ENCODE results near the gene CYP4B1. TPM values are rescaled to one million over a fixed set of nuclear protein-coding genes. Genes with fewer than 3 reads are reported as not detected.

Gene CYP4B1
- total RNA-seq (2014; rRNA removed; shearing (Covaris generic)) = not detected in 2 replicates
- not detected in 2 replicates for total RNA-seq (2022)
- Bru-seq, nascent RNA = not detected
- BruChase-seq, experiment 1, labeled RNA remaining after a 6-hour chase = not detected
- BruChase-seq, experiment 2, labeled RNA remaining after a 2-hour chase = not detected
- long read RNA-seq = 0 reads

DNA sequence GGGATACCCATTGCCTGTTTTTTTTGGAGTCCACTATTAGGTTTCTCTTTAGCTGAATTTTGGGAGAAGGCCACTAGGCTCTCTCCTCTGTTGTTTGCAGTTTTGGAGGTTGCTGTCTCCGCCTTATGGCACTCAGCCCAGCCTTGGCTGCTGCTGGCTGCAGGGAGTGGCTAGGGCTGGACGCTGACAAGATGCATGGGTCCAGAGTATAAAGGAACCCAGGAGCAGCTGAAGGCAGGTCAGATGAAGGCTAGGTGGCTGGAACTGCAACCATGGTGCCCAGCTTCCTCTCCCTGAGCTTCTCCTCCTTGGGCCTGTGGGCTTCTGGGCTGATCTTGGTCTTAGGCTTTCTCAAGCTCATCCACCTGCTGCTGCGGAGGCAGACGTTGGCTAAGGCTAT lies at the start of gene CYP4B1:
Gene CYP4B1, plus strand, starts transcription at position 237 of the 400 bp plus-strand sequence. Its CDS starts 36 bp downstream, at position 273.
- no peaks in the 10 kb centered on the region for H4K20me1 ChIP-seq (ENCODE audit: insufficient read depth, low read length)
- no peak within 1 kb of the TSS for H2AFZ ChIP-seq (ENCODE audit: low read length)
- H3K36me3 ChIP-seq (ENCODE audit: insufficient read depth, low read length) = no peaks in the 10 kb centered on the region
- intact Hi-C loops (cut with micrococcal nuclease; ENCODE audit: unreplicated experiment) = no loop called here
- CTCF ChIA-PET (ENCODE audit: unreplicated experiment) = no interaction called here
- DNase-seq (ENCODE audit: low spot score) = no peak
- H3K27ac ChIP-seq (ENCODE audit: low read depth, low read length, poor library complexity, severe bottlenecking) = no peak within 1 kb of the TSS
- POLR2A ChIA-PET = interaction anchor here (0.5 kb wide), 1 partner anchor 108 kb away, joined by 3 read pairs; no protein-coding TSS in a partner anchor
- no peaks in the 10 kb centered on the region for H3K9me2 ChIP-seq (ENCODE audit: insufficient read depth, low read length)
- H3K4me3 ChIP-seq (ENCODE audit: low read depth, low read length, poor library complexity, severe bottlenecking) = no peak within 1 kb of the TSS
- no peaks in the 10 kb centered on the region for H3K9me3 ChIP-seq (ENCODE audit: low read length)
- TF ChIP-seq, protein P1, sequence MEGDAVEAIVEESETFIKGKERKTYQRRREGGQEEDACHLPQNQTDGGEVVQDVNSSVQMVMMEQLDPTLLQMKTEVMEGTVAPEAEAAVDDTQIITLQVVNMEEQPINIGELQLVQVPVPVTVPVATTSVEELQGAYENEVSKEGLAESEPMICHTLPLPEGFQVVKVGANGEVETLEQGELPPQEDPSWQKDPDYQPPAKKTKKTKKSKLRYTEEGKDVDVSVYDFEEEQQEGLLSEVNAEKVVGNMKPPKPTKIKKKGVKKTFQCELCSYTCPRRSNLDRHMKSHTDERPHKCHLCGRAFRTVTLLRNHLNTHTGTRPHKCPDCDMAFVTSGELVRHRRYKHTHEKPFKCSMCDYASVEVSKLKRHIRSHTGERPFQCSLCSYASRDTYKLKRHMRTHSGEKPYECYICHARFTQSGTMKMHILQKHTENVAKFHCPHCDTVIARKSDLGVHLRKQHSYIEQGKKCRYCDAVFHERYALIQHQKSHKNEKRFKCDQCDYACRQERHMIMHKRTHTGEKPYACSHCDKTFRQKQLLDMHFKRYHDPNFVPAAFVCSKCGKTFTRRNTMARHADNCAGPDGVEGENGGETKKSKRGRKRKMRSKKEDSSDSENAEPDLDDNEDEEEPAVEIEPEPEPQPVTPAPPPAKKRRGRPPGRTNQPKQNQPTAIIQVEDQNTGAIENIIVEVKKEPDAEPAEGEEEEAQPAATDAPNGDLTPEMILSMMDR (conservative IDR thresholded peaks at IDR 0.05; ENCODE audit: low read length) = no peak
- TF ChIP-seq EZH2phosphoT487 (IDR thresholded peaks at IDR 0.05; ENCODE audit: borderline replicate concordance, low read depth, low read length) = no peak
- H3K79me2 ChIP-seq (ENCODE audit: insufficient read depth, low read depth, low read length) = no peaks in the 10 kb centered on the region
- H3K4me1 ChIP-seq (ENCODE audit: insufficient read depth, low read length, poor library complexity, severe bottlenecking) = no peaks in the 10 kb centered on the region
- H3K4me2 ChIP-seq (ENCODE audit: low read length) = no peak within 1 kb of the TSS
- BruUV-seq (replicated peaks) = no TSS peak

DNA sequence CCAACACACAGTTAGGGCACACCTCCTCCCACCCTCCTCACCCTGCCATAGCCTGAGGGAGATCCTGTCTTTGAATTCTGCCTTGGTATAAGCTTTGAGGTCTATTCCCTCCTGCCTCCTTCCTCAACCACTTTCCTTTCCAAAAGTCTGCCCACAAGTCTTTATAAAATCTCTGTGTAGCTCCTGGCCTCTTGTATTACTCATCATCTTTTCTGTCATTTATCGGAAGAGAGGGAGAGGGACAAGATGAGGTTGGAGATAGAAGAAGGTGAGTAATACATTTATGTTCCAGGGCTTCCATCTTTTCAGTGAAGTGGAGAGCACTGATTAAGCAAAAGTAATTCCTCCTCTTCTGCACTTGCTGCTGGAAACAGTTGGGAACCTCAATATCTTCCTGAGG lies 49.4 kb upstream of the CYP4B1 start:
- POLR2A ChIA-PET = no interaction called here
- Histone ChIP-seq H3K4me2 (ENCODE audit: low read length) (no peak overlapping the region), H4K20me1 (ENCODE audit: insufficient read depth, low read length) (no peaks in the 10 kb centered on the region), H3K27ac (ENCODE audit: low read depth, low read length, poor library complexity, severe bottlenecking) (no peak overlapping the region), H3K9me3 (ENCODE audit: low read length) (no peaks in the 10 kb centered on the region), H3K4me1 (ENCODE audit: insufficient read depth, low read length, poor library complexity, severe bottlenecking) (no peaks in the 10 kb centered on the region), H2AFZ (ENCODE audit: low read length) (no peak overlapping the region), H3K9me2 (ENCODE audit: insufficient read depth, low read length) (no peaks in the 10 kb centered on the region), H3K36me3 (ENCODE audit: insufficient read depth, low read length) (no peaks in the 10 kb centered on the region), H3K79me2 (ENCODE audit: insufficient read depth, low read depth, low read length) (no peaks in the 10 kb centered on the region), H3K4me3 (ENCODE audit: low read depth, low read length, poor library complexity, severe bottlenecking) (no peak overlapping the region)
- no TSS peak for BruUV-seq (replicated peaks)
- DNase-seq (ENCODE audit: low spot score) = no peak
- intact Hi-C loops (cut with micrococcal nuclease; ENCODE audit: unreplicated experiment) = no loop called here
- CTCF ChIA-PET (ENCODE audit: unreplicated experiment) = no interaction called here
- TF ChIP-seq, protein P1 (conservative IDR thresholded peaks at IDR 0.05; ENCODE audit: low read length) = no peak
- TF ChIP-seq EZH2phosphoT487 (IDR thresholded peaks at IDR 0.05; ENCODE audit: borderline replicate concordance, low read depth, low read length) = no peak

DNA sequence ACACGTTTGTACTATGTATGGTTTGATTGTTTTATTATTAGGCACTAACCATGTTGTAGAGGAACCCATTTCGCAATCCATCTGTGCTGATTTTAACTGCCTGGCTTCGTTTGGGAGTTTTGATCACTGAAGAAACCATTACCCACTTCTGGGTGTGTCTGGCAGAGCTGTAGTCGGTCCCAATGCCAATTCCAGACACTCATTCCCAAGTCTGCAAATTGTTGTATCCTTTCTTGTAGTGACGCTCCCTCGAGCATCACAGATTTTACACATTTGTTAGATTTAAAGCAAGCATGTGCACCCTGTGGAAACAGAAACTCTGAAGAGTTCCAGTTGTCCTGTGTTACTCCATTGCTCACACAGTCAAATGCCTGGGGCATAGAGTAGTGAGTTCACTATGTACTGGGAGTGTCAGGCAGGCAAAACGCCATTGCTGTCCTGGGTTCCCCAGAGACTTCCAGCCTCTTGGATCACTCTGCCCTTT lies 48.9 kb upstream of the CYP4B1 start:
- H3K9me3 ChIP-seq (ENCODE audit: low read length) = no peaks in the 10 kb centered on the region
- no peaks in the 10 kb centered on the region for H3K36me3 ChIP-seq (ENCODE audit: insufficient read depth, low read length)
- no peaks in the 10 kb centered on the region for H3K79me2 ChIP-seq (ENCODE audit: insufficient read depth, low read depth, low read length)
- H3K4me3 ChIP-seq (ENCODE audit: low read depth, low read length, poor library complexity, severe bottlenecking) = no peak overlapping the region
- no peak for DNase-seq (ENCODE audit: low spot score)
- H3K9me2 ChIP-seq (ENCODE audit: insufficient read depth, low read length) = no peaks in the 10 kb centered on the region
- no peak overlapping the region for H2AFZ ChIP-seq (ENCODE audit: low read length)
- no peak overlapping the region for H3K4me2 ChIP-seq (ENCODE audit: low read length)
- CTCF ChIA-PET (ENCODE audit: unreplicated experiment) = no interaction called here
- H4K20me1 ChIP-seq (ENCODE audit: insufficient read depth, low read length) = no peaks in the 10 kb centered on the region
- intact Hi-C loops (cut with micrococcal nuclease; ENCODE audit: unreplicated experiment) = no loop called here
- no peaks in the 10 kb centered on the region for H3K4me1 ChIP-seq (ENCODE audit: insufficient read depth, low read length, poor library complexity, severe bottlenecking)
- TF ChIP-seq, protein P1 (conservative IDR thresholded peaks at IDR 0.05; ENCODE audit: low read length) = no peak
- TF ChIP-seq EZH2phosphoT487 (IDR thresholded peaks at IDR 0.05; ENCODE audit: borderline replicate concordance, low read depth, low read length) = no peak
- H3K27ac ChIP-seq (ENCODE audit: low read depth, low read length, poor library complexity, severe bottlenecking) = no peak overlapping the region
- BruUV-seq (replicated peaks) = no TSS peak
- POLR2A ChIA-PET = no interaction called here
